Muscle of leg (tissue), 11 donors: ENCODE results near the gene SNX14. TPM values are rescaled to one million over a fixed set of nuclear protein-coding genes. Genes with fewer than 3 reads are reported as not detected.

ENCODE experiments used
- DNase-seq: peaks from one replicate; pipeline ENCODE4 v3.0.0; 2013
- H3K27ac ChIP-seq: one replicate; pipeline ENCODE4 v1.5.1; 2013; ENCODE audit warnings: mild to moderate bottlenecking, low read length, control low read depth
- H3K27me3 ChIP-seq: one replicate; pipeline ENCODE4 v1.6.1; 2013; ENCODE audit warnings: low read length; ENCODE audit not compliant: control insufficient read depth, insufficient read depth
- H3K36me3 ChIP-seq: one replicate; pipeline ENCODE4 v1.6.1; 2013; ENCODE audit warnings: low read length; ENCODE audit not compliant: control insufficient read depth, insufficient read depth
- H3K4me1 ChIP-seq: one replicate; pipeline ENCODE4 v1.6.1; 2013; ENCODE audit warnings: low read length; ENCODE audit not compliant: control insufficient read depth, insufficient read depth
- H3K4me3 ChIP-seq: one replicate; pipeline ENCODE4 v1.5.1; 2013; ENCODE audit warnings: low read length, control low read depth
- H3K9me3 ChIP-seq: replicated peaks from 2 replicates; pipeline ENCODE4 v1.6.1; 2013; ENCODE audit warnings: low read depth, low read length; ENCODE audit not compliant: control insufficient read depth
- WGBS: methylation state at CpG from one replicate; pipeline ENCODE4 v1.1.5; 2013; ENCODE audit warnings: missing lambda C conversion rate; ENCODE audit not compliant: insufficient coverage; 5-methylcytosine and 5-hydroxymethylcytosine counted together
- polyA plus RNA-seq, 8 donors: library from polyadenylated mRNA; unstranded; fragments of 120-200 nt; gene quantifications; one replicate each; pipeline versions ENCODE4 v1.2.1 to v1.2.3, GENCODE V29; 2013; ENCODE audit warnings: inconsistent platforms in 1 of 8, low replicate concordance in 1 of 8; ENCODE audit not compliant: insufficient read length in 8 of 8, insufficient read depth in 1 of 8
- total RNA-seq: library from RNA; stranded (reverse); fragments of 120-200 nt; gene quantifications from one replicate; pipeline ENCODE4 v1.2.4, GENCODE V29; 2013

SNX14 gene
- total and polyA plus RNA-seq, 9 donors: 37.8 to 54.5 (median 46.8) TPM

DNA sequence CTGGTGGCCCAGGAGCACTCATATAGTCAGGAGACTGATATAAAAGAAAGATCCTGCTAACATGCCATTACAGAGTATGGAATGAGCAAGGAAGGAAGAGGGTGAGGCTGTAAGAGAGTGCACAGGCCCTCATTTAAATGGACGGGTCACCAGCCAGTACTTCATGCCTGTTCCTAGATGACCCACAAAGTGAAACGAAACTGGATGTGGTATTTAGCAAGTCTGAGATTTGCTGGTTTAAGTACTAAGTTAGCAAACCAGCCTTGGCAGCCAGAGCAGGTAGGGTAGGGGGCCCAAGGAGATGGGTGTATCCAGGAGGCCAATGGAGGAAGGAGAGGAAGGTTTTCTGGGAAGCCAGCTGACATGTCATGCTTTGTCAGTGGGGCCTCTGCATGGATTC lies 127.9 kb downstream of the SNX14 start:
- H3K36me3 ChIP-seq: peaks cover 5% of the 10 kb centered on the region
- DNase-seq: no peak
- peaks cover 48% of the 10 kb centered on the region for H3K4me1 ChIP-seq
- H3K27me3 ChIP-seq: no peaks in the 10 kb centered on the region
- no peaks in the 10 kb centered on the region for H3K9me3 ChIP-seq
- H3K27ac ChIP-seq: no peak overlapping the region
- WGBS: 79% methylated on average over 2 of the region's 2 CpGs
- H3K4me3 ChIP-seq: no peak overlapping the region

DNA sequence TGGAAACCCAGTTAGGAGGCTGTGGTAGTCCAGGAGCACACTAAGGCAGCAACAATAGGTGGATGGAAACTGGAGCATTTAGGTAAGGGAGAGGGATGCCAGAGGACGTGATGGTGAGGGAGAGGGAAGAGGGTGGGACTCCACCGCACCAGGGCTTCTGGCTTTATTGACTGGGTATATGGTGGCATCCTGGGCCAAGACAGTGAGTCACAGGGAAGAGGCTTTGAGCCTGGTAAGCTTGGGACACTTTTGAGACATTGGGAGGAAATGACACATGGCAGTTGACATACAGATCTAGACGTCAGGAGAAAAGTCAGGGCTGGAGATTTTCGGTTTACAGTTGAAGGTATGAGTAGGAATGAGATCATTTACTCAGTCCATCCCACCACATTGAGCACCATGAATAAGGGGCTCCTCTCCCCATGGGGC lies 128.9 kb downstream of the SNX14 start:
- WGBS: 56% methylated on average over 2 of the region's 4 CpGs
- H3K36me3 ChIP-seq: peaks cover 5% of the 10 kb centered on the region
- no peak overlapping the region for H3K4me3 ChIP-seq
- peaks cover 45% of the 10 kb centered on the region for H3K4me1 ChIP-seq
- H3K27ac ChIP-seq: peak overlapping the region; percentile 63
- H3K9me3 ChIP-seq: no peaks in the 10 kb centered on the region
- no peaks in the 10 kb centered on the region for H3K27me3 ChIP-seq
- DNase-seq: no peak

DNA sequence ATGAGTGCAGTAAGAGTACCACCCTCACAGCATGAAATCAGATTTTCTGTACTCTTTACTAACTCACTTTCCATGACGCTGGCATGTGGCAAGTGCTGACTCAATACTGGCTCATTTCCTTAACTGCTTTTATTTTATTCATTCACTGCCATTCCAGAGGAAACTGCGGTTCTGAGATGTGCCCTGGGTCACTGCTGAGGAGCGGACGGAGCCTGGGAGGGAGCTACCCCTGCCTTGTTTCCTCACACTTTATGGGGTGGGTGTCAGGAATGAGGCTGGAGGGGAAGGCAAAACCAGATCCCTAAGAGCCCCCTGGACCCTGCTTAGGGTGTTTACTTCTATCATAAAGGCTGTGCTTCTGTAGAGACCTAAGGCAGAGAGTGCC lies 129.4 kb downstream of the SNX14 start:
- Histone ChIP-seq H3K36me3 (peaks cover 5% of the 10 kb centered on the region), H3K27ac (peak overlapping the region; percentile 63), H3K27me3 (no peaks in the 10 kb centered on the region), H3K4me1 (peaks cover 40% of the 10 kb centered on the region), H3K4me3 (no peak overlapping the region), H3K9me3 (no peaks in the 10 kb centered on the region)
- DNase-seq: peak; percentile 77
- 50% methylated on average over 1 of the region's 4 CpGs for WGBS

DNA sequence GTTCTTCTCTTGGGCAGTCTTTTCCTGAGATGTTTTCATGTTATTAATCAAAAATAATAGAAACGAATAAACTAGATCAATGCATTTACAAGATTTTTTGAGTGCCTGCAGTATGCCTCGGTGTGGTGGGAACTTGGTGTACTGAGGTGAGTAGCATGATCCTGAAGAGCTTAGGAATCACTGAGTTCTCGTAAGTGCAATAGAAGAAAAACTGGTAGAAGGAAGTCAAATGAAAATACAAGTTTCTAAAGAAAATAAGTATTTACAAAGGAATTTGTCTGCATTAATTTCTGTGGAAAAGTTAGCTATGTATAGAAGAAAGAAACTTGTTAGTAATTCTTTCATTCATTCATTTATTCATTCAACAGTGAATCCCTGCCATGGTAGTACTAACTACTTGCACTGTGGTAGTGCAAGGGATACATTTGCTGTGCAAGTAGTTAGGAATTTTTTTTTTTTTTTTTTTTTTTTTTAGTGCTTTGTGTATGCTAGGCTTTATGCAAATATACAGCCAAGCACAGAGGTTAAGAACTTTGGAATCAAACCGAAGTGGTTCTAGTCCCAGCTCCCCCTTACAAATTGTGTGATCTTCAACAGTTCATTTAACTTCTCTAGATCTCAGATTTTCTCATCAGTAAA lies 129.9 kb downstream of the SNX14 start:
- Histone ChIP-seq H3K4me1 (peaks cover 41% of the 10 kb centered on the region), H3K9me3 (no peaks in the 10 kb centered on the region), H3K27ac (no peak overlapping the region), H3K27me3 (no peaks in the 10 kb centered on the region), H3K4me3 (no peak overlapping the region), H3K36me3 (peaks cover 5% of the 10 kb centered on the region)
- no peak for DNase-seq
- no CpG with 5 or more reads among the region's 4 CpGs for WGBS

DNA sequence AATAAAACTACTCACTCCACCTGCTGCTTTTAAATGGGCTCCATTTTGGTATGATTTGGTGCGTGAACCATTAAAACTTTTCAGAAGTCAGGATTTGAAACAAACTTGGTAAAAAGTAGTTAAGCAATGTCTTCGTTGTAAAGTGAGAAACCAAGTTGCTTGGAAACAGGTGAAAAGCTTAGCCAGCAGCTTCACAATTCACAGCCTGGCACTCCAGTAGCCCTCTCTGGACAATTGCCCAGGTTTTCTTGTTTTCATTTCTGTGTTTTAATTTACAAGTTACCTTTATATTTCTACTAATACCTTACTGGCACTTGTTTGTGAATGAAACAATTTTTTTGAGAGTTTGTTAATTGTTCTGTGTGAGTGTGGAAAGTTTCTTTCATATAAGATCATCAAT lies 131.0 kb downstream of the SNX14 start:
- no peak for DNase-seq
- no peaks in the 10 kb centered on the region for H3K9me3 ChIP-seq
- WGBS: 100% methylated on average over 1 of the region's 2 CpGs
- no peaks in the 10 kb centered on the region for H3K27me3 ChIP-seq
- peaks cover 39% of the 10 kb centered on the region for H3K4me1 ChIP-seq
- H3K36me3 ChIP-seq: peaks cover 2% of the 10 kb centered on the region
- H3K4me3 ChIP-seq: no peak overlapping the region
- no peak overlapping the region for H3K27ac ChIP-seq

DNA sequence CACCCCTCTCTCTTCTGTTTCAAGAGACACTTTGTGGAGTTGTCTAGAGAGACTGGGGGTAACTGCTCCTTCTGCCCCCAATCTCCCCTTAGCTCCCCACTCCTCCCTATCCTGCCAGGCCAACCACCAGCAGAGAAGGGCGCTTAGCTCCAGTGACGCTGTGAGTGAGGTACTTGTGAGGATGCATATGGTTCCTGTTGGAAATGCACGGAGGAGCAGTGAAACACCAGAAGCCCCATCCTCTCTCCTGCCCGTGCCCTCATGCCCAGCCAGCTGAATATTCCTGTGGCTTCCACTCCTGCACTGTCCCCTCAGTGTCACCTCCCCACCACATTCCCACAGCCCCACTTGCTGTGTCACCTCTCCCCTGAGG lies 131.9 kb downstream of the SNX14 start:
- Histone ChIP-seq H3K9me3 (no peaks in the 10 kb centered on the region), H3K4me1 (peaks cover 46% of the 10 kb centered on the region), H3K27ac (peak overlapping the region; percentile 89), H3K4me3 (no peak overlapping the region), H3K27me3 (no peaks in the 10 kb centered on the region), H3K36me3 (peaks cover 2% of the 10 kb centered on the region)
- no peak for DNase-seq
- 67% methylated on average over 1 of the region's 4 CpGs for WGBS

DNA sequence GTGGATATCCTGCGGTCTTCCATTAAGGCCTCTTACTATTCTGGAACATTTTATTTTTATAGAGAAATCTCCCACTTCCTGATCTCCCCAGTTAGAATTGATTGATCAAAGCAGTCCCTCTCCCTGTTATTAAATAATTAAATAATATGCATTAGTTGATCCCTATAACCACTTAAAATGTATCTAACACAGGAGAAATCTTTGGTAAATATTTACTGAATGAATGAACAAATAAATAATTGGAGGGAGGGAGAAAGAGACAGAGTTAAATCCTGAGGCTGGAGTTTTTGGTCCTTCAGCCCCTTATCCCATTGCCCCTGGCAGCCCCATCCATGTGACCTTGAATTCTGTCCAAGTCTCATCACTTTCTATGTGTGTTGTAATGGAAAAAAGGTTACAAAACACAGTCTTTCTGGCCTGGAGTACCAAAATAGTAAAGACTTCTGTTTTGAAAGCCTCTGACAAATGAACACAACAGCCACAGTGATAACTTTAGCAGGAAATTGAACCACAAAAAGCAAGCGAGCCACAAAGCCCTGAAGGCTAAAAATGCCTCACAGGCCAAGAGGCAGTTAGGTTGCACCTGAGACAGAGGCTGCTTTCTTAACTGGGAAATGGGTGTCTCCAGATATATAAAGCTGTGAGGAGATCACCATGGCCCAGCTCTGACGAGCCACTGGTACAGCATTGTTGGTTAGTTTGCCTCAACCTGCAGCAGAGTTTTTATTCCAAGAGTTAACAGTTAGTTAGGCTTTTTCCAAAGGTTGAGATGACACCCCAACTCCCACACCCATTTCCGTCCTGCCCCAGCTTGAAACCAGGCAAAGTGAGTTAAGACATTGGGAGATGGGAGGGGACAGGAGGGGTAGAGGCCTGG lies 132.5 kb downstream of the SNX14 start:
- peak overlapping the region; percentile 89 for H3K27ac ChIP-seq
- no peaks in the 10 kb centered on the region for H3K36me3 ChIP-seq
- H3K9me3 ChIP-seq: no peaks in the 10 kb centered on the region
- DNase-seq: peak; percentile 74
- peaks cover 47% of the 10 kb centered on the region for H3K4me1 ChIP-seq
- H3K4me3 ChIP-seq: no peak overlapping the region
- no peaks in the 10 kb centered on the region for H3K27me3 ChIP-seq
- no CpG with 5 or more reads among the region's 4 CpGs for WGBS

DNA sequence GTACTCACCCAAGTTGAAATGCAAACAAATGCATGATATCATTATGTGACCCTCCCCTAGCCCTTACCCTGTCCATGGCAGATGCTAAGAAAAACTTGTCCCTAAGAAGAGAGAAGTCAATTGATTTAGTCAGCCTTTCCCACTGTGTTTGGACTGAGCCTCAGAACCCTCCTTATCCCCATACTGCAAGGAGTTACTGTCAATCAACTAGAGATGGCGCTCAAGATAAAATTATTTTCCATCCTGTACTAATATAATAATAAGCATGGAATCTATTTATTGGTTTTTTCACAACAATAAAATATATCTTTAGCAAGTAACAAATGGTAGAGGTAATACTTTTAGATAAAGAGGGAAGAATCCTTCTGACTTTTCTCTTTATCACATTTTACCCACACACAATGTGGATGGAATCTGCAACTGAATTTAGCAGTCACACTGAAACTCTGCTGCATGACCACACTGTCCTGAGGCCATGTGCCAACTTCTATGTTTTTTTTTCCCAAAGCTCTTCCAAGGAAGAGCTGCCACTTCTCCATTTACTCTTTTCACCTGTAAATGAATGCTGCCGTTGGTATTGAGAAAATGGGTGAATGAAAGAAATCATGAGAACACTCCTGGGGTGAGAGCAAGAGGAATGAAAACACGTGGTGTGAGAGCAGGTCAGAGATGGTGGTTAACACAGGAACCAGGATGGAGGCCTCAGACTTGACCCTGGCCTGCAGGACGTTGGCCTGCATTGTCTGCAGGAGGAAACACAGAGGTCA lies 133.3 kb downstream of the SNX14 start:
- H3K4me3 ChIP-seq: no peak overlapping the region
- H3K27ac ChIP-seq: peak overlapping the region; percentile 89
- no peaks in the 10 kb centered on the region for H3K36me3 ChIP-seq
- 18% methylated on average over 2 of the region's 4 CpGs for WGBS
- H3K27me3 ChIP-seq: no peaks in the 10 kb centered on the region
- DNase-seq: peak; percentile 40
- H3K9me3 ChIP-seq: no peaks in the 10 kb centered on the region
- peaks cover 47% of the 10 kb centered on the region for H3K4me1 ChIP-seq

DNA sequence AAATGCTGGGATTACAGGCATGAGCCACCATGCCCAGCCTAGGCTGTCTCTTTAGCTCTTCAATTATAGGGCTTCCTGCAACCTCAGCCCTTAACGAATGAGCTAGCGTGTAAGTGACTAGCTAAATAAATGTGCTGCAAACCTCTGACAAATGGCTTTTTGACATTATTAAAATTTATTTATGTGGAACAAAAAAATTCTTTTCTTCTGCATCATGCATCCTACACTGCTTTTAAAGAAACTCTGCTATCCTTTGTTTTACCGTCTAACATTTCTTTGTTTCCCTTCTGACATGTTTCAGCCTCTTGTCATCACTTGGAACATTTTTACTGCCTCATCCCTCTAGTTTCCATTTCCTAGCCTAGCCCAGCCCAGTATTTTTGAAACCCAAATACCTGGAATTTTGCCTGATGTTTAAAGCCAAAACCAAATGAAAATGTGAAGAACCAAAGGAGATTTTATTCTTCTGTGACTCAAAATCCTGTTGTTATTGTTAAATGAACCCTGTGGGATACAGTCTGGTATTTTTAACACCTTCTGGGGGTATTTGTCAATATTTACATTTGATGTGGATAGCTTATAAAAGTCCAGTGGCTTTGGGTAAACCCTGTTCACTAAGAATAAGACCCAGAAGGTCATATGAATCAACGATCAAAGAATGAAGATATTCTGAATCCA lies 134.3 kb downstream of the SNX14 start:
- no peaks in the 10 kb centered on the region for H3K9me3 ChIP-seq
- peak; percentile 94 for DNase-seq
- H3K4me1 ChIP-seq: peaks cover 41% of the 10 kb centered on the region
- WGBS: 18% methylated on average over 1 of the region's 4 CpGs
- H3K27ac ChIP-seq: peak overlapping the region; percentile 89
- H3K4me3 ChIP-seq: no peak overlapping the region
- no peaks in the 10 kb centered on the region for H3K27me3 ChIP-seq
- H3K36me3 ChIP-seq: no peaks in the 10 kb centered on the region
